Measurements from ENCODE around the gene UCN.
"Not testable (repeated sequence)": the region's sequence is repeated elsewhere in the genome, so short reads cannot be mapped to it uniquely, and the experiment has no call there.

Gene UCN, protein sequence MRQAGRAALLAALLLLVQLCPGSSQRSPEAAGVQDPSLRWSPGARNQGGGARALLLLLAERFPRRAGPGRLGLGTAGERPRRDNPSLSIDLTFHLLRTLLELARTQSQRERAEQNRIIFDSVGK

GRCh38 chr2:27308359-27308881, at the start of gene UCN:
UCN (minus strand) TSS chr2:27308445; CDS start chr2:27307895, 550 bp downstream.
- DNase-seq (ENCODE audit: low spot score): no peak

DNA sequence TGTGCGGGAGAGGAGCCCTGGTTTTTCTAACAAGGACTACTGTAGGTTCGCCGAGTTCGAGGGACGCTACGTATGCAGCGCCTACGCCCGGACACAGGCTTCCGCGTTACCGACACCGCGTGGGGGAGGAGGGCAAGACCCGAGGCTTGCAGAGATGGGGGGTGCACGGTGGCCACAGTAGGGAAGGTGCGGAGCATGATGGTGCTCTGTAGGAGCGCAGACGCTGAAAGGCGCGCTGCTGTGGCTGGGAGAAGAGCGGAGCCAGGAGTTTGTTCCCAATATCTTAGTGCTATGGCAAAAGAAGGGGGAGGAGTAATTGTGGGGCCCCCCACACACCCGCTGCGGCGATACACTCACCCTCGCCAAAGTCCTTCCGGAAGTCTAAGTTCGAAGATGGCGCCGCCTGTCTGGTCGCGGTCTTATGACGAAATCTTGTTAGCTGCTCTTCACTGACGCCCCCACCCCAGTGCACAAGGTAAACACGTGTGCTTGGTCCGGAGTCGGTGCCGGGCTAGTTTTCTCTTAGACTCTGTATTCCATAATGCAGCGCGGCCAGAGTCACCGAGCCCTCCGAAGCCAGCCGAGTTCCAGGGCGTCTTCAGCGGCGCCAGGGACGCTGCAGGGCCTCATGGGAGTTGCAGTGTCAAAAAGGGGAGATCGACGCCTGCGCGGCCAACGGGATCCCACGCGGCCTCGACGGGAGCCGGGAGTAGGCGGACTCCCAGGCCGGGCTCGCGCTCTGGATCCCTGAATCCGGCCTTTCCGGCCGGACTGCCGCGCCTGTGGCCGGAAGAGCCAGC, 48.3 kb upstream of the UCN start, which contains the start of gene GTF3C2:
GTF3C2 (minus strand) TSS at position 383 of the 800 bp plus-strand sequence. CDS start 13,210 bp downstream, outside the sequence.
- FAIRE-seq: peak; percentile 47
- DNase-seq (ENCODE audit: low spot score): peak; percentile 91

More at GRCh38 chr2:27308359-27308881, at the start of gene UCN:
- no peak for FAIRE-seq

GRCh38 chr2:27356056-27356381, 47.8 kb upstream of the UCN start:
- FAIRE-seq (no peak), DNase-seq (ENCODE audit: low spot score) (peak; percentile 46)

- DNase-seq (ENCODE audit: low spot score): no peak
- no peak for FAIRE-seq
Measured at GRCh38 chr2:27354597-27354927, 46.3 kb upstream of the UCN start.

DNA sequence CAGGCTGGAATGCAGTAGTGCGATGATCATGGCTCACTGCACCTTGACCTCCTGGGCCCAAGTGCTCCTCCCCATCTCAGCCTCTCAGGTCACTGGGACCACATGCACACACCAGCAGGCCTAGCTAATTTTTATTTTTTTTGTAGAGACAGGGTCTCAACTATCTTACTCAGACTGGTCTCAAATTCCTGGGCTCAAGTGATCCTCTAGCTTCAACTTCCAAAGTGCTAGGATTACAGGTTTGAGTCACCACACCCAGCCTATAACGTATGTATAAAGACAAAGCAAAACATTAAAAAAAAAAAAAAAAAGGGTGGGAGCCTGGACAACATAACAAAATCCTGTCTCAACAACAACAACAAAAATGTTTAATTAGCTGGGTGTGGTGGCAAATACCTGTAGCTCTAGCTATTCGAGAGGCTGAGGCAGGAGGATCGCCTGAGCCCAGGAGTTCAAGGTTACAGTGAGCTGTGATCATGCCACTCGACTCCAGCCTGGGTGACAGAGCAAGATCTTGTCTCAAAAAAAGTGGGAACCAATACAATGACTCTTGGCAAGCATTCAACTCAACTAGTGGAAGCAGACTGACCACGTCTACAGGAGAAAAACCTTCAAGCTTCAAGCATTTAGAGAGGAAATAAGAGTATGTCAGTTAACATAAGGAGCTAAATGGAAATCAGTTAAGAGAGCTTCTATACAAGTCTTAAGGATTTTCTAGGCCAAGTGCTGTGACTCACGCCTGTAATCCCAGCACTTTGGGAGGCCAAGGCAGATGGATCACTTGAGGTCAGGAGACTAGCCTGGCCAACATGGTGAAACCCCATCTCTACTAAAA, 45.7 kb upstream of the UCN start:
- FAIRE-seq: no peak
- no peak for DNase-seq (ENCODE audit: low spot score)

- not testable (repeated sequence) for FAIRE-seq; DNase-seq (ENCODE audit: low spot score)
Measured at GRCh38 chr2:27353386-27353761, 45.1 kb upstream of the UCN start.

GRCh38 chr2:27351802-27352598, 43.8 kb upstream of the UCN start:
- no peak for FAIRE-seq
- DNase-seq (ENCODE audit: low spot score): no peak

DNA sequence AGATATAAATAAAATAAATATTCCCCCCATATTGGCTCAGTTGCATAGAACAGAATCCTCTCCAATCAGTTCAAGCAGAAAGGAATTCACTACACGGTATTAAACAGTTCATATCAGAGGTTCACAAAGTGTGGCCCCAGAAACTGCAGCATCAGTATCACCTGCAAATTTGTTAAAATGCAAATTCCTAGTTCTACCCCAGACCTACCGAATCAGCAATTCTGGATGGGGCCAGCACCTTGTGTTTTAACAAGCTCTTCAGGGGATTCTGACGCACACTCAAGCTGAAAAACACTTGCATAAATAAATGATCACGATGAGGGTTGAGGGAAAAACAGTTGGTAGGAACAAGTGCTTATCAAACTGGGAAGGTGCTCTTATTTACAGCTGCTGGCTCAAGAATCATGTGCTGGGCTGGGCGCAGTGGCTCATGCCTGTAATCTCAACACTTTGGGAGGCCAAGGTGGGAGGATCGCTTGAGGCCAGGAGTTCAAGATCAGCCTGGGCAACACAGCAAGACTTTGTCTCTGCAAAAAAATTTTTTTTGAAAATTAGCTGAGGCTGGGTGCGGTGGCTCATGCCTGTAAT, 42.0 kb upstream of the UCN start:
- FAIRE-seq: no peak
- no peak for DNase-seq (ENCODE audit: low spot score)

- DNase-seq (ENCODE audit: low spot score) (no peak), FAIRE-seq (no peak)
Measured at GRCh38 chr2:27347641-27348040, 39.4 kb upstream of the UCN start.

DNA sequence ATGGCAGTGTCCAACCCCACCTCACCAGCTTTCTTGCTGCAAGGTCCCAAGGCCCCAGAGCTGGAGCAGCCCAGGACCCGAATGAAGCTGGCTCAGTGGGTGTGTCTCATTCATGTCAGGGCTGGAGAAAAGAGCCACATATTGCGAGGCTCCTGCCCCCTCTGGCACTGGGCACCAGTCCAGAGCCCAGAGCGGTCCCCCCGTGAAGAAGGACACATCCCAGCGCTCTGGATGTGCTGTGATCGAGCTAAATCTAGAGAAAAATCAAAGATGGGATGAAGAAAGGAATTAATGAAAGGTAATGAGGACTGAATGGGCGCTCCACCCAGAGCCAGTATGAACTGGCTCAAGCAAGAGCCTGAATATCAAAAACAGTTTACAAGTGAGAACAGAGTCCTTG, 27.9 kb upstream of the UCN start:
- no peak for DNase-seq (ENCODE audit: low spot score)
- no peak for FAIRE-seq

- DNase-seq (ENCODE audit: low spot score) (no peak), FAIRE-seq (no peak)
Measured at GRCh38 chr2:27335311-27335710, 27.1 kb upstream of the UCN start.

- DNase-seq (ENCODE audit: low spot score) (no peak), FAIRE-seq (no peak)
Measured at GRCh38 chr2:27324720-27325119, 16.5 kb upstream of the UCN start.

DNA sequence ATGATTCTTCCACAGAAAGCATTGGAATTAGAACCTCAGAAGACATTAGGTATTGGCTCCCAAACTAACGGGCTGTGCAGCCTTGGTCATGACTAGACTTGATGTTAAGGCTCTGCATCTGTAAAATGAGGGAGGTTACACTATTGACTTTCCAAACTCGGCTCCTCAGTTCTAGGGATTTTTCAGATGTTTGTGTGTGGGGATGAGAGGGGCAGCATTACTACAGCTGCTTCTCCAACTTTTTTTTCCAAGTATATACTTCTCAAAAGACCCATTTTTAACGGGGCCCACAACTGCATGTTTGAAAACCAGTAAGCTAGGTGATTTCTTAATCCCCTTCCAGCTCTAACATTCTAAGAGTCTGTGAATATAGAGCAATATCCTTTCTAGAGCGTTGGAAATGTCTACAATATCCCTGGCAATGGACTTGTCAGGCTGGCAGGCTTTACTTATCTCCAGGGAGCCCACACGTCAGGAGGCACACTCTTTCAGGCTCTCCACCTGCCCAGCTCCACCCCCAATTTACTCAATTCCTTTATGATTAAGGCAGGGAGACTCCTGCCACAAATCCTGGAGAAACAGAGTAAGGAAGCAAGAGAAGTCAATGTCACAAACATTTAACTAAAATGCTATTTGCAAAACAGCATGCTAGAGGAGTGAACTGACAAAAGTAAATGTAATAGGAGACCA, 15.5 kb upstream of the UCN start:
- FAIRE-seq (no peak), DNase-seq (ENCODE audit: low spot score) (peak; percentile 7)

DNA sequence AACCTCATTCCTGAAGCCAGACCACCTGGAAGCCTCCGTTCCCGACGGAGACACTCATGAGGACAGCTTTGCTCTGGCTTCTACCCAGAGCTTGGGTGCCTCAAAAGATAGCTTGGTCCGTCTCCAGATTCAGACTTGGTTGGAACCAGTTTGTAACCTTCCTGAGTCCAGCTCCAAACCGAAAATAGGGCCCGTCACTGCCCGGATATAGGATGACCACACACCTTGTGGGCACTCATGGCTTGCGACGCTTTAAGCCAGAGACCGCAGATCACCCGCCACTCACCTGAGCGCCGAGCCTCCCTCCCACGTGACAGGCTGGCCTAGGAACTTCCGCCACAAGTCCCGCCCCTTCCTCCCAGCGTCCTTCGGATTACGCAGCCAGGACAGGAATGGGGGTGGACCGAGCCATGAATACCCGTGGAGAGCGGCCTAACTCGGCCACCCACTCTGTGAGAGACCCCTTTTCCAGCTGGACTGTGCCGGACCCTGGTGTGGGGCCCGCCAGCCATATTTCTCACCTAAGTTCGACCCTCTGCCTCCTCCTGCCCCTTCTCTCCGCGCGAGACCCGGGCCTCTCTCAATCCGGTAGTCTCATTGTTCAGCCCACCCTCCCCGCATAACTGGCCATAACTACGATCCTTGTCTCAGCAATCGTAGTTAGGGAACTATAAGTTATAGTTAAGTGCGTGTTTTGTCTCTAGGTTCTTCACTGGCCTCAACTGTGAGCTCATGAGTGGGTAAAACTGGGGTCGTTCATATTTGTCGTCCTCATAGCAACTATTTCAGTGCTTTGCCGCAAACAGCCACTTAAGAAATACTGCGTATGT, 14.7 kb upstream of the UCN start, which contains the start of gene MPV17:
MPV17 (minus strand) TSS at position 332 of the 830 bp plus-strand sequence. CDS start 580 bp downstream, outside the sequence.
- DNase-seq (ENCODE audit: low spot score) (peak; percentile 83), FAIRE-seq (no peak)

DNA sequence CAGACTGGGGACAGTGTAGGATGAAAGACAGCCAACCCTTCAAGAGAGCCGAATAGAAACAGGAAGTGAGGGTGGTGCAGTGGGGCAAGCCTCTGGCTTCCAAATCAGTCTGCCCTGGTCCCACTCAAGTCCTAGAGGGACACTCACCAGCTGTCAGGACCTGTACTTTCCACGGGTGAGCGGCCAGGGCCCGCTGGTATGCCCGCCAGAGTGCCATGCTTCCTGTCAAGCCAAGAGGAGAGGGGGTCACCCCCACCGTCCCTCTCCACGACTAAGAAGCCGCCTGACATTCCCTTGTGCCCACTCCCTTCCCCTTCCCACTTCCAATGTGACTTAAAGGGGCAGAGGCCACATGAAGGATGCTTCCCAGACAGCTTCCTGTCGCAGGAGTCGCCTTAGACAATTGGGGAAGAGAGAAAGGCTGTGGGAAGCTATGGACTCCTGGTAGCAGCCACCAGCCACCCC, 14.1 kb upstream of the UCN start:
- peak; percentile 23 for DNase-seq (ENCODE audit: low spot score)
- FAIRE-seq: no peak

- DNase-seq (ENCODE audit: low spot score): peak; percentile 99
- peak; percentile 93 for FAIRE-seq
Measured at GRCh38 chr2:27320958-27321543, 12.8 kb upstream of the UCN start.

DNA sequence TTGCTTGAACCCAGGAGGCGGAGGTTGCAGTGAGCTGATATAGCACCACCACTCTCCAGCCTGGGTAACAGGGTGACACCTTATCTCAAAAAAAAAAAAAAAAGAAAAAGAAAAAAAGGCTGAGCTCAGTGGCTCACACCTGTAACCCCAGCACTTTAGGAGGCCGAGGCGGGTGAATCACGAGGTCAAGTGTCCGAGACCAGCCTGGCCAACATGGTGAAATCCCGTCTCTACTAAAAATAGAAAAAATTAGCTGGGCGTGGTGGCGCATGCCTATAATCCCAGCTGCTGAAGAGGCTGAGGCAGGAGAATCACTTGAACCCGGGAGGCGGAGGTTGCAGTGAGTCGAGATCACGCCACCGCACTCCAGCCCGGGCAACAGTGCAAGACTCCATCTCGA, 11.6 kb upstream of the UCN start:
- FAIRE-seq; DNase-seq (ENCODE audit: low spot score): not testable (repeated sequence)

- FAIRE-seq (no peak), DNase-seq (ENCODE audit: low spot score) (no peak)
Measured at GRCh38 chr2:27316655-27317412, 8.6 kb upstream of the UCN start.
